HepG2 (cell line): ENCODE measurements around the gene RLN3. TPM values are rescaled to one million over a fixed set of nuclear protein-coding genes. Genes with fewer than 3 reads are reported as not detected.

Experiments used
- FOXC1 ChIP-seq: sonication (generic); formaldehyde crosslinking; IDR thresholded peaks from 2 replicates; pipeline ENCODE4 v1.8.0; 2022; ENCODE audit warnings: mild to moderate bottlenecking, missing genetic modification reagents, borderline replicate concordance
- PAF1 ChIP-seq: IDR thresholded peaks from 2 replicates; pipeline ENCODE4 v1.6.1; 2016; ENCODE audit warnings: missing genetic modification reagents, missing compliant biosample characterization
- ZFP36L2 ChIP-seq: sonication (generic); formaldehyde crosslinking; IDR thresholded peaks from 2 replicates; pipeline ENCODE4 v1.4.0; 2020; ENCODE audit warnings: missing genetic modification reagents
- ZNF484 ChIP-seq: sonication (generic); formaldehyde crosslinking; IDR thresholded peaks from 2 replicates; pipeline ENCODE4 v1.5.1; 2020; ENCODE audit warnings: mild to moderate bottlenecking, low read depth, missing genetic modification reagents, borderline replicate concordance
- ZSCAN20 ChIP-seq: sonication (generic); formaldehyde crosslinking; IDR thresholded peaks from 2 replicates; pipeline ENCODE4 v1.4.0; 2020; ENCODE audit warnings: missing genetic modification reagents, mild to moderate bottlenecking, borderline replicate concordance
- polyA plus RNA-seq, 8 experiments: library from polyadenylated mRNA; depleted of rRNA in 3 of 8; stranded (reverse) in 7 of 8; unstranded in 1 of 8; fragments of >200 nt; fragmentation: Illumina TruSeq in 4 of 8; extraction: Trizol in 4 of 8; gene quantifications; 2 replicates each; pipeline versions ENCODE4 v1.2.1 to v1.2.3, GENCODE V29; 2011 to 2016; ENCODE audit warnings: low read depth in 4 of 8, missing spikeins in 1 of 8, mixed read lengths in 1 of 8; ENCODE audit not compliant: insufficient read depth in 1 of 8
- total RNA-seq, 5 experiments: library from RNA; depleted of rRNA; stranded (reverse); fragments of >200 nt; fragmentation: Illumina TruSeq; extraction: Trizol; gene quantifications; 2 replicates each; pipeline ENCODE4 v1.2.3, GENCODE V29; 2016; ENCODE audit warnings: low read depth in 1 of 5
- TF ChIP-seq, protein P1 (sequence below): sonication (generic); formaldehyde crosslinking; IDR thresholded peaks from 2 replicates; pipeline ENCODE4 v1.4.0; 2020; ENCODE audit warnings: mild to moderate bottlenecking, missing genetic modification reagents
- TF ChIP-seq, protein P2 (sequence below), 2 experiments: IDR thresholded peaks; 2 replicates each; pipeline ENCODE4 v1.6.1; 2011 to 2012; ENCODE audit warnings: low read length in 2 of 2, borderline replicate concordance in 1 of 2, low read depth in 1 of 2, mild to moderate bottlenecking in 1 of 2, moderate library complexity in 1 of 2
- TF ChIP-seq, protein P3 (sequence below): sonication (generic); formaldehyde crosslinking; IDR thresholded peaks from 2 replicates; pipeline ENCODE4 v1.5.0; 2020; ENCODE audit warnings: missing genetic modification reagents
- TF ChIP-seq, protein P4 (sequence below): sonication (generic); formaldehyde crosslinking; IDR thresholded peaks from 2 replicates; pipeline ENCODE4 v1.4.0; 2020; ENCODE audit warnings: mild to moderate bottlenecking, missing genetic modification reagents
- TF ChIP-seq, protein P5 (sequence below): sonication (generic); formaldehyde crosslinking; IDR thresholded peaks from 2 replicates; pipeline ENCODE4 v1.5.0; 2020; ENCODE audit warnings: missing genetic modification reagents

The RLN3 gene
- total and polyA plus RNA-seq, 2 of the 13 experiments (the other 11 are each of a cell fraction or from before 2014, with no cell fraction given), result not detected

DNA sequence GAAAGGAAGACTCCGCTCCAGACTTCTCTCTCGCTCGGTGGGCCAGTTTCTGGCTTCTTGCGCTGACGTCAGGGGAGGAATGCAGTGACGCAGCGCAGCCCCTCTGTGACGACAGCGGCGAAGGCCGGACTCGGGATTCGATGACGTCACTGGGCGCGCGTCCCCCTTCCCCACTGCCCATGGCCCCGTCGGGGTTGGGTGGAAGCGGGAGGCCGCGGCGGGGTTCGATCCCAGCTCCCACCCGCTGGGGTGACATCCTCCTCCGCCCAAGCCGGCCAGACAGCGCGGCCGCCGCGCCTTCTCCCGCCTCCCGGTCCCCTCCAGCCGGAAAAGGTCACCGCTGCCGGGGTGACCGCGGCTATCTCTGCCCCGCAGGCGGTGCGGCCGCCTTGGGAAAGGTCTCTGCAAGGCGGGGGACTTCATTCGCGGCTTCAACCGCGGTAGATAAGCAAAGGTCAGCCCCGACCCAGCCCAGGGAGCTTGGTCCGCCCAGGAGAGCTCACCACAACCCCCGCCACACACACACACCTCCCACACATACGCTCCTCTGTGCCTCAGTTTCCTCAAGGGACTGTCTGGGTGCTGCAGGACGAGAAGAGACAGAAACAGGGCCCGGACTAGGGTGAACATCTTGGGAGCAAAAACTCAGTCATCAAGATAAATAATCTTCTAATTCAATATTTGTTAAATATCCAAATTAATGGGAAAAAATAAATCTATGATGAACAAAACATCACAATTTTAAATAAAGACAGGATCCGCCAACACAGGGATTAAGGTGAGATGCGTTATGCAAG, 21.0 kb upstream of the RLN3 start (continued):
- TF ChIP-seq, protein P1, sequence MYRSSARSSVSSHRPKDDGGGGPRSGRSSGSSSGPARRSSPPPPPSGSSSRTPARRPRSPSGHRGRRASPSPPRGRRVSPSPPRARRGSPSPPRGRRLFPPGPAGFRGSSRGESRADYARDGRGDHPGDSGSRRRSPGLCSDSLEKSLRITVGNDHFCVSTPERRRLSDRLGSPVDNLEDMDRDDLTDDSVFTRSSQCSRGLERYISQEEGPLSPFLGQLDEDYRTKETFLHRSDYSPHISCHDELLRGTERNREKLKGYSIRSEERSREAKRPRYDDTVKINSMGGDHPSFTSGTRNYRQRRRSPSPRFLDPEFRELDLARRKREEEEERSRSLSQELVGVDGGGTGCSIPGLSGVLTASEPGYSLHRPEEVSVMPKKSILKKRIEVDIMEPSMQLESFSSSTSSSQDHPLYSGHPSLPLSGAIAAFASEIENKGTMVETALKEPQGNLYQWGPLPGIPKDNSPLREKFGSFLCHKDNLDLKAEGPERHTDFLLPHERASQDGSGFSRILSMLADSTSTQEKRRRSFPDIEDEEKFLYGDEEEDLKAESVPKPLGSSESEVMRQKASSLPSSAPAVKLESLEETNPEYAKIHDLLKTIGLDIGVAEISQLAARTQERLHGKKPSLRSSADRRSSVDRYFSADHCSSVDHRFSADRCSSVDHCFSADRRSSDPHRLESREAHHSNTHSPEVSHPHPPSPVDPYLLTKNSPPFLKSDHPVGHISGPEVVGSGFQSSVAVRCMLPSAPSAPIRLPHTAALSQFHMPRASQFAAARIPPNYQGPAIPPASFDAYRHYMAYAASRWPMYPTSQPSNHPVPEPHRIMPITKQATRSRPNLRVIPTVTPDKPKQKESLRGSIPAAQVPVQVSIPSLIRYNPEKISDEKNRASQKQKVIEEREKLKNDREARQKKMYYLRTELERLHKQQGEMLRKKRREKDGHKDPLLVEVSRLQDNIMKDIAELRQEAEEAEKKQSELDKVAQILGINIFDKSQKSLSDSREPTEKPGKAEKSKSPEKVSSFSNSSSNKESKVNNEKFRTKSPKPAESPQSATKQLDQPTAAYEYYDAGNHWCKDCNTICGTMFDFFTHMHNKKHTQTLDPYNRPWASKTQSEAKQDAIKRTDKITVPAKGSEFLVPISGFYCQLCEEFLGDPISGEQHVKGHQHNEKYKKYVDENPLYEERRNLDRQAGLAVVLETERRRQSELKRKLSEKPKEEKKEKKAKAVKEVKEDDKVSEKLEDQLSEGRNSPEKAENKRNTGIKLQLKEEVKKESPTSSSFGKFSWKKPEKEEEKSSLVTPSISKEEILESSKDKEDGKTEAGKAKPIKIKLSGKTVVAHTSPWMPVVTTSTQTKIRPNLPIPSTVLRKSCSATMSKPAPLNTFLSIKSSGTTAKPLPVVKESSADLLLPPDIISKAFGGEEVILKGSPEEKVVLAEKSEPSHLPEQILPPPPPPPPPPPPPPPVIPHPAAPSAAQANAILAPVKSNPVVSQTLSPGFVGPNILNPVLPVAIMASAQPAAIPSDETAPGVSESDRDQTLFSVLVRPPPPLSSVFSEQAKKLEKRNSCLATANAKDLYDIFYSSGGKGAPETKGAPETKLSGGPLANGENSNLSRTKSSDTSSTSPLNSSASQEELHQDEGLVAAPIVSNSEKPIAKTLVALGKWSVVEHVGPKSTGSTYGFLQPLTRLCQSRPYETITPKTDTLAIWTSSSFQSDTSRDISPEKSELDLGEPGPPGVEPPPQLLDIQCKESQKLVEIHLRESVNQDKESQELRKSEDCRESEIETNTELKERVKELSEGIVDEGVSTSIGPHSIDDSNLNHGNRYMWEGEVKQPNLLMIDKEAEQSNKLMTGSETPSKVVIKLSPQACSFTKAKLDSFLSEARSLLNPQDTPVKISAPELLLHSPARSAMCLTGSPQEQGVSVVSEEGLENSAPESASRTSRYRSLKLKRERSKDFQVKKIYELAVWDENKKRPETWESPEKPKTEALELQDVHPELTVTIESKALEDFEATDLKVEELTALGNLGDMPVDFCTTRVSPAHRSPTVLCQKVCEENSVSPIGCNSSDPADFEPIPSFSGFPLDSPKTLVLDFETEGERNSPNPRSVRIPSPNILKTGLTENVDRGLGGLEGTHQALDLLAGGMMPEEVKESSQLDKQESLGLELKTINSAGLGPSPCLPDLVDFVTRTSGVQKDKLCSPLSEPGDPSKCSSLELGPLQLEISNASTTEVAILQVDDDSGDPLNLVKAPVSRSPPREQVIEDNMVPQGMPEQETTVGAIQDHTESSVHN (CRISPR knock-in tag), result no peak
- TF ChIP-seq ZSCAN20 (peak; percentile 60), PAF1 (no peak), ZNF484 (CRISPR knock-in tag) (no peak), FOXC1 (CRISPR knock-in tag) (peak; percentile 88), ZFP36L2 (no peak; the same call in 1 of the 2 replicates)
- TF ChIP-seq, protein P2, sequence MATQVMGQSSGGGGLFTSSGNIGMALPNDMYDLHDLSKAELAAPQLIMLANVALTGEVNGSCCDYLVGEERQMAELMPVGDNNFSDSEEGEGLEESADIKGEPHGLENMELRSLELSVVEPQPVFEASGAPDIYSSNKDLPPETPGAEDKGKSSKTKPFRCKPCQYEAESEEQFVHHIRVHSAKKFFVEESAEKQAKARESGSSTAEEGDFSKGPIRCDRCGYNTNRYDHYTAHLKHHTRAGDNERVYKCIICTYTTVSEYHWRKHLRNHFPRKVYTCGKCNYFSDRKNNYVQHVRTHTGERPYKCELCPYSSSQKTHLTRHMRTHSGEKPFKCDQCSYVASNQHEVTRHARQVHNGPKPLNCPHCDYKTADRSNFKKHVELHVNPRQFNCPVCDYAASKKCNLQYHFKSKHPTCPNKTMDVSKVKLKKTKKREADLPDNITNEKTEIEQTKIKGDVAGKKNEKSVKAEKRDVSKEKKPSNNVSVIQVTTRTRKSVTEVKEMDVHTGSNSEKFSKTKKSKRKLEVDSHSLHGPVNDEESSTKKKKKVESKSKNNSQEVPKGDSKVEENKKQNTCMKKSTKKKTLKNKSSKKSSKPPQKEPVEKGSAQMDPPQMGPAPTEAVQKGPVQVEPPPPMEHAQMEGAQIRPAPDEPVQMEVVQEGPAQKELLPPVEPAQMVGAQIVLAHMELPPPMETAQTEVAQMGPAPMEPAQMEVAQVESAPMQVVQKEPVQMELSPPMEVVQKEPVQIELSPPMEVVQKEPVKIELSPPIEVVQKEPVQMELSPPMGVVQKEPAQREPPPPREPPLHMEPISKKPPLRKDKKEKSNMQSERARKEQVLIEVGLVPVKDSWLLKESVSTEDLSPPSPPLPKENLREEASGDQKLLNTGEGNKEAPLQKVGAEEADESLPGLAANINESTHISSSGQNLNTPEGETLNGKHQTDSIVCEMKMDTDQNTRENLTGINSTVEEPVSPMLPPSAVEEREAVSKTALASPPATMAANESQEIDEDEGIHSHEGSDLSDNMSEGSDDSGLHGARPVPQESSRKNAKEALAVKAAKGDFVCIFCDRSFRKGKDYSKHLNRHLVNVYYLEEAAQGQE (IDR thresholded peaks at IDR 0.05; ENCODE audit: borderline replicate concordance in 1 of 2, low read depth in 1 of 2, low read length in 2 of 2), result no peak; a peak in 1 of 4 replicates
- TF ChIP-seq, protein P3, sequence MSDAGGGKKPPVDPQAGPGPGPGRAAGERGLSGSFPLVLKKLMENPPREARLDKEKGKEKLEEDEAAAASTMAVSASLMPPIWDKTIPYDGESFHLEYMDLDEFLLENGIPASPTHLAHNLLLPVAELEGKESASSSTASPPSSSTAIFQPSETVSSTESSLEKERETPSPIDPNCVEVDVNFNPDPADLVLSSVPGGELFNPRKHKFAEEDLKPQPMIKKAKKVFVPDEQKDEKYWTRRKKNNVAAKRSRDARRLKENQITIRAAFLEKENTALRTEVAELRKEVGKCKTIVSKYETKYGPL (CRISPR knock-in tag), result no peak
- TF ChIP-seq, protein P4, sequence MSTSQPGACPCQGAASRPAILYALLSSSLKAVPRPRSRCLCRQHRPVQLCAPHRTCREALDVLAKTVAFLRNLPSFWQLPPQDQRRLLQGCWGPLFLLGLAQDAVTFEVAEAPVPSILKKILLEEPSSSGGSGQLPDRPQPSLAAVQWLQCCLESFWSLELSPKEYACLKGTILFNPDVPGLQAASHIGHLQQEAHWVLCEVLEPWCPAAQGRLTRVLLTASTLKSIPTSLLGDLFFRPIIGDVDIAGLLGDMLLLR, result 0 out of 2 replicates have a peak, but pooled peaks have one; percentile 59
- TF ChIP-seq, protein P5, sequence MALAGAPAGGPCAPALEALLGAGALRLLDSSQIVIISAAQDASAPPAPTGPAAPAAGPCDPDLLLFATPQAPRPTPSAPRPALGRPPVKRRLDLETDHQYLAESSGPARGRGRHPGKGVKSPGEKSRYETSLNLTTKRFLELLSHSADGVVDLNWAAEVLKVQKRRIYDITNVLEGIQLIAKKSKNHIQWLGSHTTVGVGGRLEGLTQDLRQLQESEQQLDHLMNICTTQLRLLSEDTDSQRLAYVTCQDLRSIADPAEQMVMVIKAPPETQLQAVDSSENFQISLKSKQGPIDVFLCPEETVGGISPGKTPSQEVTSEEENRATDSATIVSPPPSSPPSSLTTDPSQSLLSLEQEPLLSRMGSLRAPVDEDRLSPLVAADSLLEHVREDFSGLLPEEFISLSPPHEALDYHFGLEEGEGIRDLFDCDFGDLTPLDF (CRISPR knock-in tag), result peak; percentile 65
